H9 (cell line): Measurements from ENCODE around the gene TMEM145. TPM values are rescaled to one million over a fixed set of nuclear protein-coding genes. Genes with fewer than 3 reads are reported as not detected.

Experiments
- DNase-seq: peaks from one replicate; pipeline ENCODE4 v3.0.0-alpha.2; 2017
- H2AFZ ChIP-seq: one replicate; pipeline ENCODE4 v1.6.1; 2013; ENCODE audit warnings: mild to moderate bottlenecking, low read length, control low read depth, moderate library complexity
- H2AK5ac ChIP-seq: 2 replicates; pipeline ENCODE4 v1.6.1; 2013; ENCODE audit warnings: low read length, control low read depth, mixed read lengths; ENCODE audit not compliant: insufficient read length
- H2BK120ac ChIP-seq: one replicate; pipeline ENCODE4 v1.6.1; 2013; ENCODE audit warnings: low read depth, mild to moderate bottlenecking, low read length, control low read depth, inconsistent platforms; ENCODE audit not compliant: poor library complexity, severe bottlenecking
- H2BK12ac ChIP-seq: 2 replicates; pipeline ENCODE4 v1.6.1; 2013; ENCODE audit warnings: low read length, control low read depth, mixed read lengths, low read depth; ENCODE audit not compliant: insufficient read length
- H2BK15ac ChIP-seq: 2 replicates; pipeline ENCODE4 v1.6.1; 2013; ENCODE audit warnings: low read depth, low read length, control low read depth
- H2BK20ac ChIP-seq: one replicate; pipeline ENCODE4 v1.6.1; 2013; ENCODE audit warnings: low read depth, mild to moderate bottlenecking, low read length, control low read depth, inconsistent platforms; ENCODE audit not compliant: poor library complexity, severe bottlenecking
- H2BK5ac ChIP-seq: 2 replicates; pipeline ENCODE4 v1.6.1; 2013; ENCODE audit warnings: low read length, control low read depth, mixed read lengths; ENCODE audit not compliant: insufficient read length
- H3K14ac ChIP-seq: 2 replicates; pipeline ENCODE4 v1.6.1; 2013; ENCODE audit warnings: low read length, control low read depth; ENCODE audit not compliant: insufficient read depth
- H3K18ac ChIP-seq: 2 replicates; pipeline ENCODE4 v1.6.1; 2013; ENCODE audit warnings: low read depth, mild to moderate bottlenecking, mixed read lengths, low read length, control low read depth; ENCODE audit not compliant: insufficient read length
- H3K23ac ChIP-seq: 2 replicates; pipeline ENCODE4 v1.6.1; 2013; ENCODE audit warnings: low read length, control low read depth, mixed read lengths, low read depth; ENCODE audit not compliant: insufficient read length
- H3K23me2 ChIP-seq: 2 replicates; pipeline ENCODE4 v1.6.1; 2013; ENCODE audit warnings: low read depth, mild to moderate bottlenecking, mixed read lengths, low read length, control low read depth; ENCODE audit not compliant: insufficient read length, poor library complexity, severe bottlenecking
- H3K27ac ChIP-seq: 2 replicates; pipeline ENCODE4 v1.5.1; 2013; ENCODE audit warnings: low read length, control low read depth, mixed read lengths, low read depth; ENCODE audit not compliant: insufficient read length
- H3K27me3 ChIP-seq: 2 replicates; pipeline ENCODE4 v1.6.1; 2013; ENCODE audit warnings: low read length, control low read depth, inconsistent platforms; ENCODE audit not compliant: insufficient read depth
- H3K4ac ChIP-seq: 2 replicates; pipeline ENCODE4 v1.6.1; 2013; ENCODE audit warnings: low read depth, mild to moderate bottlenecking, control low read depth, inconsistent platforms, low read length, moderate library complexity
- H3K4me1 ChIP-seq: 2 replicates; pipeline ENCODE4 v1.6.1; 2013; ENCODE audit warnings: low read length, control low read depth, inconsistent platforms; ENCODE audit not compliant: insufficient read depth
- H3K4me2 ChIP-seq: 2 replicates; pipeline ENCODE4 v1.6.1; 2013; ENCODE audit warnings: low read length, control low read depth, mixed read lengths; ENCODE audit not compliant: insufficient read length, insufficient read depth
- H3K56ac ChIP-seq: 2 replicates; pipeline ENCODE4 v1.6.1; 2013; ENCODE audit warnings: low read depth, mild to moderate bottlenecking, mixed read lengths, low read length, control low read depth; ENCODE audit not compliant: insufficient read length
- H3K79me1 ChIP-seq: 2 replicates; pipeline ENCODE4 v1.6.1; 2013; ENCODE audit warnings: low read depth, mild to moderate bottlenecking, moderate library complexity, low read length, control low read depth, inconsistent platforms; ENCODE audit not compliant: insufficient read depth, poor library complexity, severe bottlenecking
- H3K79me2 ChIP-seq: 2 replicates; pipeline ENCODE4 v1.6.1; 2013; ENCODE audit warnings: low read length, control low read depth, inconsistent platforms; ENCODE audit not compliant: insufficient read depth
- H3K9ac ChIP-seq: 2 replicates; pipeline ENCODE4 v1.6.1; 2013; ENCODE audit warnings: low read length, control low read depth, mixed read lengths; ENCODE audit not compliant: insufficient read length; ENCODE audit errors: extremely low read depth
- H3K9me3 ChIP-seq: one replicate; pipeline ENCODE4 v1.6.1; 2013; ENCODE audit warnings: low read depth, low read length, inconsistent platforms; ENCODE audit not compliant: control insufficient read depth
- H3T11ph ChIP-seq: one replicate; pipeline ENCODE4 v1.6.1; 2013; ENCODE audit warnings: mild to moderate bottlenecking, low read length, control low read depth, inconsistent platforms
- H4K20me1 ChIP-seq: one replicate; pipeline ENCODE4 v1.6.1; 2013; ENCODE audit not compliant: control insufficient read depth, insufficient read length, insufficient read depth
- H4K5ac ChIP-seq: 2 replicates; pipeline ENCODE4 v1.6.1; 2013; ENCODE audit warnings: low read depth, mild to moderate bottlenecking, mixed read lengths, low read length, control low read depth; ENCODE audit not compliant: insufficient read length
- H4K8ac ChIP-seq: replicated peaks from 2 replicates; pipeline ENCODE4 v1.6.1; 2013; ENCODE audit warnings: low read length, control low read depth, mixed read lengths, low read depth; ENCODE audit not compliant: insufficient read length
- H4K91ac ChIP-seq: 2 replicates; pipeline ENCODE4 v1.6.1; 2013; ENCODE audit warnings: low read depth, mild to moderate bottlenecking, moderate library complexity, mixed read lengths, low read length, control low read depth; ENCODE audit not compliant: insufficient read length
- H3K27ac Mint-ChIP-seq, 3 experiments: 2 replicates in 2 of 3; 3 replicates in 1 of 3; pipeline ENCODE4 v1.8.0; 2020 to 2021; ENCODE audit warnings: mixed read lengths in 3 of 3, mild to moderate bottlenecking in 1 of 3, moderate library complexity in 1 of 3
- H3K27me3 Mint-ChIP-seq: 2 replicates; pipeline ENCODE4 v1.8.0; 2021; ENCODE audit warnings: low read depth, mild to moderate bottlenecking, moderate library complexity, mixed read lengths
- H3K36me3 Mint-ChIP-seq, 3 experiments: 2 replicates in 2 of 3; 3 replicates in 1 of 3; pipeline ENCODE4 v1.8.0; 2020 to 2021; ENCODE audit warnings: low read depth in 3 of 3, mixed read lengths in 3 of 3; ENCODE audit not compliant: insufficient read depth in 1 of 3
- H3K4me1 Mint-ChIP-seq, 2 experiments: 2 replicates each; pipeline ENCODE4 v1.8.0; 2020; ENCODE audit warnings: mixed read lengths in 2 of 2
- H3K4me3 Mint-ChIP-seq, 2 experiments: 2 replicates in 1 of 2; 3 replicates in 1 of 2; pipeline ENCODE4 v1.8.0; 2020 to 2021; ENCODE audit warnings: mild to moderate bottlenecking in 2 of 2, mixed read lengths in 2 of 2, moderate library complexity in 1 of 2
- H3K9me3 Mint-ChIP-seq, 2 experiments: 2 replicates in 1 of 2; 3 replicates in 1 of 2; pipeline ENCODE4 v1.8.0; 2020; ENCODE audit warnings: mild to moderate bottlenecking in 2 of 2, mixed read lengths in 2 of 2, moderate library complexity in 1 of 2
- WGBS: extraction: QIAGEN DNeasy Blood & Tissue Kit; methylation state at CpG from one replicate; pipeline ENCODE4 v1.1.7; 2013; ENCODE audit warnings: missing lambda C conversion rate, low lambda C conversion rate, mixed read lengths; ENCODE audit not compliant: insufficient read length; ENCODE audit errors: extremely low coverage; 5-methylcytosine and 5-hydroxymethylcytosine counted together
- total RNA-seq: library from RNA; stranded (reverse); gene quantifications from 2 replicates; pipeline ENCODE4 v1.2.1, GENCODE V29; 2021
- TF ChIP-seq, protein P1 (sequence below): fragments of 200-600 bp; sonication (generic); conservative IDR thresholded peaks from 3 replicates; pipeline ENCODE4 v1.8.0; 2021; ENCODE audit warnings: antibody characterized with exemption, mild to moderate bottlenecking

The TMEM145 gene
- total RNA-seq, 1 experiment from 2014 or later: 4.5 TPM

DNA sequence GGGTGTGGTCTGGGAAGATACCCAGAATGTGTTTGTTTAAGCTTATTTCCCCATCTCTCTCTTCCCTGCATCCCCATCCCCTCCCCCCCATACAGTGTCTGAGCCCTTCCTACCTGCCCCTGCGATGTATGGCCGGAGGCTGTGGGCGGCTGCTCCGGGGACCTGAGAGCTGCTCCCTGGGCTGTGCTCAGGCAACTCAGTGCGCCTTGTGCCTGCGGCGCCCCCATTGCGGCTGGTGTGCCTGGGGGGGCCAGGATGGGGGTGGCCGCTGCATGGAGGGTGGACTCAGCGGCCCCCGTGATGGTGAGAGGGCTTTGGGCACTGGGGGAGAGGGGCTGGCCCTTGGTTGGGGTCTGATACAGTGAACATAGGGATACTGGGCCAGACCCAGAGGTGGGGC, 55.3 kb downstream of the TMEM145 start:
- Histone ChIP-seq H4K20me1 (no peaks in the 10 kb centered on the region), H4K8ac (no peak overlapping the region), H2AFZ (no peak overlapping the region), H3K4me1 (peaks cover 5% of the 10 kb centered on the region; the same call in 1 of the 2 replicates), H3K27ac (no peak overlapping the region), H2BK120ac (no peak overlapping the region), H3K27me3 (no peaks in the 10 kb centered on the region), H3K79me2 (no peaks in the 10 kb centered on the region), H4K5ac (no peak overlapping the region), H3K23me2 (peaks cover 3% of the 10 kb centered on the region), H3K56ac (no peak overlapping the region), H3K4me2 (no peak overlapping the region), H3K18ac (no peak overlapping the region), H3T11ph (no peak overlapping the region), H2BK15ac (no peak overlapping the region), H3K79me1 (no peaks in the 10 kb centered on the region), H4K91ac (no peak overlapping the region), H2AK5ac (no peak overlapping the region), H3K23ac (no peak overlapping the region), H3K14ac (no peak overlapping the region), H3K9ac (no peak overlapping the region), H2BK5ac (no peak overlapping the region), H3K9me3 (peaks cover 6% of the 10 kb centered on the region), H2BK20ac (no peak overlapping the region), H3K4ac (no peak overlapping the region), H2BK12ac (no peak overlapping the region)
- TF ChIP-seq, protein P1, sequence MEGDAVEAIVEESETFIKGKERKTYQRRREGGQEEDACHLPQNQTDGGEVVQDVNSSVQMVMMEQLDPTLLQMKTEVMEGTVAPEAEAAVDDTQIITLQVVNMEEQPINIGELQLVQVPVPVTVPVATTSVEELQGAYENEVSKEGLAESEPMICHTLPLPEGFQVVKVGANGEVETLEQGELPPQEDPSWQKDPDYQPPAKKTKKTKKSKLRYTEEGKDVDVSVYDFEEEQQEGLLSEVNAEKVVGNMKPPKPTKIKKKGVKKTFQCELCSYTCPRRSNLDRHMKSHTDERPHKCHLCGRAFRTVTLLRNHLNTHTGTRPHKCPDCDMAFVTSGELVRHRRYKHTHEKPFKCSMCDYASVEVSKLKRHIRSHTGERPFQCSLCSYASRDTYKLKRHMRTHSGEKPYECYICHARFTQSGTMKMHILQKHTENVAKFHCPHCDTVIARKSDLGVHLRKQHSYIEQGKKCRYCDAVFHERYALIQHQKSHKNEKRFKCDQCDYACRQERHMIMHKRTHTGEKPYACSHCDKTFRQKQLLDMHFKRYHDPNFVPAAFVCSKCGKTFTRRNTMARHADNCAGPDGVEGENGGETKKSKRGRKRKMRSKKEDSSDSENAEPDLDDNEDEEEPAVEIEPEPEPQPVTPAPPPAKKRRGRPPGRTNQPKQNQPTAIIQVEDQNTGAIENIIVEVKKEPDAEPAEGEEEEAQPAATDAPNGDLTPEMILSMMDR: no peak
- no peak overlapping the region for H3K4me3 Mint-ChIP-seq
- peaks cover 34 to 45% (median 37%) of the 10 kb centered on the region in 3 experiments for H3K36me3 Mint-ChIP-seq
- H3K27me3 Mint-ChIP-seq: peaks cover 1% of the 10 kb centered on the region; the same call in 1 of the 2 replicates
- H3K9me3 Mint-ChIP-seq: peaks cover 8 to 9% of the 10 kb centered on the region in 2 experiments
- no peak overlapping the region for H3K27ac Mint-ChIP-seq
- no peak for DNase-seq
- H3K4me1 Mint-ChIP-seq: peaks cover 38 to 52% of the 10 kb centered on the region in 2 experiments
- no CpG with 5 or more reads among the region's 11 CpGs for WGBS
